Ecto neural progenitor cell (in vitro differentiated cells): ENCODE results near the gene PRMT9.

ENCODE experiments used
- DNase-seq: peaks from one replicate; pipeline ENCODE4 v3.0.0-alpha.2; 2018; ENCODE audit warnings: low spot score

The PRMT9 gene

DNA sequence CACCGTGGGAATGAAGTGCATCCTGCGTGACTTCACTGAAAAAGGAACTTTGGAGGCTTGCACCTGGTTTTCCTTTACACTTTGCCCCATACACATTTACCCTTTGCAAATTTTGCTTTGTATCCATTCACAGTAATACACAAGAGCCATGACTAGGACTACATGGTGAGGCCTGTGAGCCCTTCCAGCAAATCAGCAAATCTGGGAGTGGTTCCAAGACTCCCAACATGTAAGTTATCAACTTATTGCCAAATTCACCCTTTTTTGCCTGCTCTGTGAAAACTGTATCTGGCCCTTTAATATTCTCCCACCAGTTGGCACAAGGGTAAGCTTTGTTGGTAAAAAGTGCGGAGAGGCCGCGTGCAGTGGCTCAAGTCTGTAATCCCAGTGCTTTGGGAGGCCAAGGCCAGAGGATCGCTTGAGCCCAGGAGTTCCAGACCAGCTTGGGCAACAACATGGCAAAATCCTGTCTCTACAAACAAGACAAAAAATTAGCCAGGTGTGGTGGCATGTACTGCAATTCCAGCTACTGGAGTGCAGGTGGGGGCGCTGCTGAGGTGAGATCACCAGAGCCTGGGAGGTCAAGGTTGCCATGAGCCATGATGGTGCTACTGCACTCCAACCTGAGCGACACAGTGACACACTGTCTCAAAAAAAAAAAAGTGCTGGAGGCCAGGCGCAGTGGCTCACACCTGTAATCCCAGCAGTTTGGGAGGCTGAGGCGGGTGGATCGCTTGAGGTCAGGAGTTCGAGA, 5.0 kb downstream of the PRMT9 start:
- DNase-seq = no peak

DNA sequence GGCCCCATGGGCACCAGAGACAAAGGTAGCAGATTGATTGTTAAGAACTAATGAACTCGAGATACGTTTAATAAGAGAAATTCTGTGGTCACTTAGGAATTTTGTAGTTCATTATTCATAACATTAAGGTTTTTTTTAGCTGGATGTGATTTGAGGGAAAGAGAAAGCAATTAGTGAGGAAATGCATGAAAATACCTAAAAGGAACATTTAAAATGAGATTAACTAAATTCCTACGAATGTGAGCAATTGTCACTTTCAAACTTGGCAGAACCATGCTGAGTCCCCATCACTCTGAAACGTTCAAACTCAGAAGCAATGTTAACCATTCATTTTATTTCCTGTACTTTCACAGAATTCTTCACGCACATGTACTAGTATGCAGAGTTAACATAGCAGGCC, 5.9 kb downstream of the PRMT9 start:
- DNase-seq = no peak

GRCh38 chr4:147674496-147674895, 9.5 kb downstream of the PRMT9 start:
- DNase-seq = no peak

DNA sequence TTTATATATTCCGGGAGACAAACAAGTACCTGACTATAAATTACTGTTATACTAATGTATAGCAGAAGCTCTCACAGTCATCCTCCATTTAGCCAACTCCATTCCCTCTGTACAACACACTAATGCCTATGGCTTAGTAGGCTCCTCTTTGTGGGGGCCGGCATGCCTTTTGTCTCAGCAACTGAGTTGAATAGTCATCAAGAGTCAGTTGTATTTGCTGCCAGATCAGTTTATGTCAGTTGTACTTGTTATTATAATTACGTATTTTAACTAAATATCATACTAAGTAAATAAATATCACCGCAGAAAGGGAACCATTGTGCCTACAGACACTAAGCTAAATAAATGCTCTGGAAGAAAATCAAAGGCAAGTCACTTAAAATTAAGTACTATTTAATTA, 9.9 kb downstream of the PRMT9 start:
- no peak for DNase-seq

DNA sequence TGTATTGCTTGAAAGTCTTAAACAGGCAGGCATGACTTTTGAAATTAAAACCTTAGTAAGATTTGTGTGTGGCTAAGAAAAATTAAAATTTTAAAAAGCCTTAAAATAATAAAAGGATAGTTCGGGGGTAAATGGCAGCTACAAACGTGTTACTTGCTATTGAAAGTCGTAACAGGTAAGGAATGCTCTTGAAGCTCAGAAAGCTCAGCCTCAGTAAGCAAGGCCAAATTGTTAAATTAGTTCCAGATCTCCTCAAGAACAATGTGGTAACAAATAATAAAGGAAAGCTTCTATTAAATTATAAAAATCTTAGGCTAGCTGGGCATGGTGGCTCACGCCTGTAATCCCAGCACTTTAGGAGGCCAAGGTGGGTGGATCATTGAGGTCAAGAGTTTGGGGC, 25.5 kb downstream of the PRMT9 start:
- DNase-seq = no peak

- DNase-seq = no peak
Observed at GRCh38 chr4:147655639-147656038, 28.3 kb downstream of the PRMT9 start.

- no peak for DNase-seq
Observed at GRCh38 chr4:147651563-147651962, 32.4 kb downstream of the PRMT9 start.

- no peak for DNase-seq
Observed at GRCh38 chr4:147648656-147649055, 35.3 kb downstream of the PRMT9 start.

DNA sequence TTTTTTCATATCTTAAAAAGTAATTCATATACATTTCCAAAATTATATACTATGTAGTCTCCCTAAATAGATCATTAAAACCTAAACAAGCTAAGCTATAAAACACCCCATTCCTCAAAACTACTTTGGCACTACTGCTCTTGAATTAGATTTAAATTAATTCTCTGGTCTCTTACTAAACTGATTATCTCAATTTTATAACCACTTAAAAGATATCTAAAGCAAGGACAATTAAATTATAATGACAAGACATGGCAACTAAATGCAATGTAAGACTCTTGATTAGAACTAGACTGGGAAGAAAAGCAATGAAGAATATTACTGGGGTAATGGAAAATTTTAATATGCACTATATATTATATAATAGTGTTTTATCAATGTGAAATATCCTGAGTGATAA, 38.9 kb downstream of the PRMT9 start:
- no peak for DNase-seq

- DNase-seq = no peak
Observed at GRCh38 chr4:147644471-147644870, 39.5 kb downstream of the PRMT9 start.

- no peak for DNase-seq
Observed at GRCh38 chr4:147643616-147644015, 40.3 kb downstream of the PRMT9 start.

- DNase-seq = no peak
Observed at GRCh38 chr4:147640331-147640730, 43.6 kb downstream of the PRMT9 start.

DNA sequence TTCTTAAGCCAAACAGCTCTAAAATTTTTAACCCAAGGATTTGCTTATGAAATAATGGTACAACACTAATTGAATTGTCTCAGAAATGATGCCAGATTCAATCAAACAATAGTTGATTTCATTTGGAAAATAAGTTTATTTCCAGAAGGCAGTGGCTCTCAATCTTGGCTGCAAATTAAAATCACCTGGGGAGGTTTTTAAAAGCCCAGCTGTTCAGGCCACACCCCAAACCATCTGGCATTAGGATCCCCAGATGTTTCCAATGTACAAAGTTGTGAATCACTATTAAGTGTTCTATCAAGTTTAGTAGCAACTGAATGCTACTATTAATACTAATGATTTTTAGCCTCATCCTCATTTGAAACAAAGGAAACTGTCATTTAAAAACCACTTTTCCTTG, 44.6 kb downstream of the PRMT9 start:
- no peak for DNase-seq

DNA sequence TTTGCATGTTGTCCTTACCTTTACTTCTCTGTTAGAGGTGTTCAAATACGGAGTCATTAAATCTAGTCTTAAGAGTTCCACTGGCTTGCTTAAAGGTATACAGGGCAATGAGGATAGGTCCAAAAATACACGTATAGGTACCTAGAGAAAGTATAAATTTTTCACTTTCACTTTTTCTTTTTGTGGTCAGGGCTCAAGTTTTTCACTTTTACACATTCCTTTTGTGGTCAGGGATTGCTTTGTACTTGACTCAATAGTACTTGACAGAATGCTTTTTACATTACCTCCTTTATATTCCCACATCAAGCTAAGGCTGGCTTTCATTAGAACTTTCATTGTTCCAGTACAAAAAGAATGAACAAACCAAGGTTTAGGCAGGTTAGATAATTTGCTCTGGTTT, 45.0 kb downstream of the PRMT9 start:
- DNase-seq = no peak

- DNase-seq = no peak
Observed at GRCh38 chr4:147638365-147638764, 45.6 kb downstream of the PRMT9 start.

DNA sequence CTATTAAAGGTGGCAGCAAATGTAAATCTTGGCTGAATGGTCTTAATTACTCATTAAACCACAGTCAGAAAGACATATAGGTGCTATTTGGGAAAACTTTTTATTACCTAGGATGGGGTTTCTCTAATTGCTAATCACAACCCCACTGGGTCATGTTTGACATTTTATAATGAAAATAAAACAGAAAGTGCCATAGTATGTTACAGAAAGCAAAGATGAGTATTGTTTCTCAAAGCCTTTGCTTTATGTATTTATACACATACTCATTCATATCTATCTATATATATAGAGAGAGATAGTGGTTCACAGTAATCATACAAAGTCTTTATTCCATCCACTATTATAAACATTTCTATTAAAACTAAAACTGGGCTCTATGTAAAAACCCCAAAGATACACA, 48.6 kb downstream of the PRMT9 start:
- DNase-seq = no peak

GRCh38 chr4:147633643-147634042, 50.3 kb downstream of the PRMT9 start:
- no peak for DNase-seq

- DNase-seq = no peak
Observed at GRCh38 chr4:147633113-147633512, 50.9 kb downstream of the PRMT9 start.

DNA sequence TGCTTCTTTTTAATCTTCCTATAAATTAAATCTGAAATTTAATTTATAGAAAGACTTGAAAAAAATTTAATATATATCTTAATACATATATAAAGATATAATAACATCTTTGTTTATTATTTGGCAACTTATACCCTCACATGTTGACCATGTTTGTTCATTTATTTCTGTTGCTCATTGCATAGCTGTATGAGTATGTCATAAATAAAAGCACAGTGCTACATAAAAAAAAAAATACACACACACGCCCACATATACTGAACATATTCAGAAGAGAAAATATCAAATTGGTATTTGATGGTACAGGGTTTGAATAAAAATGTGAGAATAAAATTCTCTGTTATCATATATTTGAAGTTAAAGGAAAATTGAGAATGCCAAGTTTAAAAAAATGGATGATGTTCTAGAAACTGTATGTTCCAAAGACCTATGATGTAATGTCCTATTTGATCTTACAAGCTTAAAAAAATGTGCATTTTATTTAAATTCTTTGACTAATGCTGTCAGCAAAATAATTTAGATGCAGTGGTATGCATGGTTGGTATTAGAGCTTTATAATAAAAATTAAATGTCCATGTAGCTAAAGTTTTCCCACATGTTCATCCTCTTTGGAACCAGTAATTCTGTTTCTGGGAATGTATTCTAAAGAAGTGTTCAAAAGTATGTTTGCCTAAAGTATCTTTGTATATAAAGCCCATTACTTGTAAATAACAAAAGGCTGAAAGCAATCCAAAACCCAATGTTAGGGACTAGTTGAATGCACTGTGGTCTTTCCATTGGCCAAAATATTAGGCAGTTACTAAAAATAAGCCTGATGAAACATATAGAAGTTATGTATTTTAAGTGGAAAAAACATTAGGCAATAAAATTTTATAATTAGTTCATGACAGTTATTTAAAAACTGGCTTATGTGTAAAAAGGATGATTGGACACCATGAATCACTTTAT, 53.9 kb downstream of the PRMT9 start:
- DNase-seq = no peak

DNA sequence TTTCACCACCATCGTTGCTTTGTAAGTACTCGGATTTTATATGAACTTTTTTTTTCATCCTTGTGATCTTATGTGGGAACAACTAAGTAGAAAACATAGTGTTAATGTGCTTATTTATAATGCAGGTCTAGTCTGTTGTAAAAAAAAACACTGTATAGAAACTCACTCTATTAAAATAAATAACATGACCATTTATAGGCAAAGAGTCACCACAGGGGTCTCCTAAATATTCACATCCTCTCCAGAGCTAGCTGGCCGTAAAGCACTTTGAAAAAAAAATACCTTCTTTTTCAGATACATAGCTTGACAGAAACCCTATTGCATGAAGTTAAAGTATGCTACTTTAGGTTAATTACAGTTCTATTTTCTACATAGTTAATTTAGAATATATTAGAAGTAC, 55.5 kb downstream of the PRMT9 start:
- DNase-seq = no peak

GRCh38 chr4:147626903-147627302, 57.1 kb downstream of the PRMT9 start:
- DNase-seq = no peak

GRCh38 chr4:147625733-147626132, 58.2 kb downstream of the PRMT9 start:
- DNase-seq = no peak

DNA sequence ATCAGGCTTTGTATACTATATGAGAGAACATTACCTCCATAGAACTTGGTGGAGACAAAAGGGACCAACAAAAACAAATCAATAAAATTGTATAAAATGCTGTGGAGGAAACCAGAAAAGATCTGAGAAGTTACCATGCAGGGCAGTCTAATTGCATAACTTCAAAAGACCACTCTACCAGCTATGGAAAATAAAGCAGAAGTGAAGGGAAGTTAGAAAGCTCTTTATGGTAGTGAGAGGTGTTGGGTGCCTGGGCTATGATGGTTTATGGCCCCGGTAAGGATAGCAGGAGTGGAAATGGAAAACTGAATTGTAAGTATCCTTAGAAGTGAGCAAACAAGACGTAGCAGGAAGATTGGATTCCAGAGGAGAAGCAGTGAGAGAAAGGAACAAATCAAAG, 63.6 kb downstream of the PRMT9 start:
- no peak for DNase-seq
